NOMO-1 treated with dmso at 0.1 percent for 144 hours (cell line): ENCODE results near the gene SLCO6A1.

Experiments
- DNase-seq: peaks from one replicate; lab custom pipeline; 2025; ENCODE audit not compliant: unreplicated experiment; lab: John Stamatoyannopoulos, UW

SLCO6A1 gene

DNA sequence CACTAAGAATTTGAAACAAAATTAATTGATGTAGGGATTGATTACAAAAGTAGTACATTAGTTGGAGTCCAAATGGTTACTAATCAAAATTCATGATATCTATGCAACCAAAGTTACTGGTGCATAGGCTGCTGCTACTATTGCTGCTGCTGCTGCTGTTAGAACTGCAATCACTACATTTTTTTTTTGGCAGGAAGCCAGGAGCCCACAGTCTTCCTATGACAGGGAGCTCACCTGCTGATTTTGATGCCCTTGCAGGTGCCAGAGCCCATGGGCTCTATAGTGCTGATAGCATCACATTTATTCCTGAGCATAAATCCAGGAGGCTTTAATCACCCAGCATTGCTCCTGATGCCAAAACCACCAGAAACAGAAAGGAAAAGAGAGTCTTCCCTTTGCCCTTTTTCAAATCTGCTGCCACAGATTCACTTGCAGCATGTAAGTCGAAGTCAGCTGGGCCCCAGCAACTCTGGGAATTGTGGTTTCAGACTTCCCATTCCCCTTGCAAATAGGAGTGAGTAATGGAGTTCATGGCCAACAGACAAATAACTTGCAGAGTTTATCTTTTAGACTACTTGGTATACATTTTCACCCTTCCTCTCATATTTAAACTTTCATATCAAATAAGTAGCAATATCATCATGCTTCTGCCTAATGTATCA is 17.6 kb downstream of the SLCO6A1 start:
- no peak for DNase-seq

- no peak for DNase-seq
Observed at GRCh38 chr5:102453716-102454115, 45.1 kb downstream of the SLCO6A1 start.

- no peak for DNase-seq
Observed at GRCh38 chr5:102451082-102451481, 47.7 kb downstream of the SLCO6A1 start.

DNA sequence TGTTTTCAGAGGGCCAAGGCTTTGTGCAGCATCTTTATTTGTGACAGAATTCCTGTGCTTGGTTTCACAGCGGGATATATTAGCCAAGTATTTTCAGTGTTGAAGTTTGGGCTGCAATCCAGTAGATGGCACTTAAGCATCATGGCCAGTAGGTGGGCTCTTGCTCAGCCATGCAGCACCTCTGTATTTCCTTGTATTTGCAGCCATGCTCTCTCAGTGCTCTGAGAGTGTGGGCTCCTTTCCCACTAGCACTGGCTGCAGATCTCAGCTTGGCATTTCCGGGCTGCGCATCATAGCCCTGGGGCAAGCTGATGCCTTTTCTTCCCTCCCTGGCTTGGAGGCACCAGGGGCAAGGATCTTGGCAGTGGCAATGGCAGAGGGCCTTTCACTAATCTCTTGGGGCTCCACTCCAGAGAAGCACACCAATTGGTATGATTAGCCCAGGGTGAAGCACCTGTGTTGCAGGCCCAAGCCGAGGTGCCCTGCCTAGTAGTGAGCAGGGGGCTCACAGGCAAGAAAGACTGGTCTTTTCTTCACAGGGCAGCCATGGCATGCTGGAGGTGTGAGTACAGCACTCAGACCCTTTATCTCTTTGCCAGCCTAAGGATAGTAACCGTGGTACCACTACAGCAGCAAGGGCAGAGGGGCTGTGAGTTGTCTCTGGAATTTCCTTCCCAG is 48.3 kb downstream of the SLCO6A1 start:
- peak; percentile 19 for DNase-seq

DNA sequence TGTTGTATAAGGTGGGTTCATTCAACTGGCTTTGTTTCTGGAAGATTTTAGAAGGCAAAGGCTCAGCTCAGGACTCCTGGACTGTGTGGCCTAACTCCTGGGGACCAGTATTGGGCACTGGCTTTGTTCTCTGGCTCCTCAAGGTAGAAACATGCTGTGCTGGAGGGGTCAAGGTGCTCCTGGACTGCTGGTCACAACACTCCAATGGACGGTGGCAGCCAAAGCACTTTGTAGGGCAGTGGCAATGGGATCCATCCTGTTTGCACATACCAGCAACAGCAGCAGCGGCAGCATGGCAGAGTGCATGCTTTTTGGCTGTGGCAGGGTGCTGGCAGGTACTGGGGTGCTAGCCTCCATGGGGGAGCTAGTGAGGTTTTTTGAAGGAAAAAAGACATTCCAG is 65.3 kb downstream of the SLCO6A1 start:
- no peak for DNase-seq

DNA sequence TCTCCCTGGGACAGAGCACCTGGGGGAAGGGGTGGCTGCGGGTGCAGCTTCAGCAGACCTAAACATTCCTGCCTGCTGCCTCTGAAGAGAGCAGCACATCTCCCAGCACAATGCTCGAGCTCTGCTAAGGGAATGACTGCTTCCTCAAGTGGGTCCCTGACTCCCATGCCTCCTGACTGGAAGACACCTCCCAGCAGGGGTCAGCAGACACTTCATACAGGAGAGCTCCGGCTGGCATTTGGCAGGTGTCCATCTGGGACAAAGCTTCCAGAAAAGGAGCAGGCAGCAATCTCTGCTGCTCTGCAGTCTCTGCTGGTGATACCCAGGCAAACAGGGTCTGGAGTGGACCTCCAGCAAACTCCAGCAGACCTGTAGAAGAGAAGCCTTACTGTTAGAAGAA is 77.2 kb downstream of the SLCO6A1 start:
- no peak for DNase-seq

DNA sequence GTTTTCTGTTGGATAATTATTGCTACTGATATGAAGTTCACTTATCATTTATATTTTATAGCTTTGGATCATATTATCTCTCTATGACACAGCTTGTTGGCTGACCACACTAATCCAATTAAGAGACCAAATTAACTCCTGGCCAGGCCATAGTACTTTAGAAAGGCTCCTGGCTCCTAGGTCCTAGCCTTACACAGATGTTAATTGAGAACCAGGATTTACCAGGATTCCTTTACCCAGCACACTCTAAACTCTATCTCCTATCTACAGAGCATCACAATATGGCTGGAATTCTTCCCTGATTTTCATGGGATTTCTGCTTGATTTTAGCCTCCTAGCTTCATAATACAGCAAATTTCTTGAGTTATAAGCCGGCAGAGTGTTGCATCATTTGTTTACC is 80.3 kb downstream of the SLCO6A1 start:
- no peak for DNase-seq

- no peak for DNase-seq
Observed at GRCh38 chr5:102414448-102414847, 84.4 kb downstream of the SLCO6A1 start.

DNA sequence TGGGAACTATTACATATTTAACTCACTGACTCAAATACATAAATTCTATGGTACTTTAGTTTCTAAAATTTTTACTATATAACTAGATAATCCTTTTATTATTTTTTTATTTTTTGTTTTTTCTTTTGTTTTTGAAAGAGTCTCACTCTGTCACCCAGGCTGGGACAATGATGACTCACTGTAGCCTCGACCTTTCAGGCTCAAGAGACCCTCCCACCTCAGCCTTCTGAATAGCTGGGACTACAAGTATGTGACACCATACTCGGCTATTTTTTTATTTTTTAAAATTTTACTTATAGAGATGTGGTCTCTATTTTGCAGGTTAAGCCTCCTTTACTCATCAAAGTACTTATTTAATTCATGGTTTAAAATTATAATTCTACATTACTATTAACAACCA is 110.6 kb downstream of the SLCO6A1 start:
- no peak for DNase-seq

GRCh38 chr5:102385365-102385764 is 113.4 kb downstream of the SLCO6A1 start:
- DNase-seq = no peak

DNA sequence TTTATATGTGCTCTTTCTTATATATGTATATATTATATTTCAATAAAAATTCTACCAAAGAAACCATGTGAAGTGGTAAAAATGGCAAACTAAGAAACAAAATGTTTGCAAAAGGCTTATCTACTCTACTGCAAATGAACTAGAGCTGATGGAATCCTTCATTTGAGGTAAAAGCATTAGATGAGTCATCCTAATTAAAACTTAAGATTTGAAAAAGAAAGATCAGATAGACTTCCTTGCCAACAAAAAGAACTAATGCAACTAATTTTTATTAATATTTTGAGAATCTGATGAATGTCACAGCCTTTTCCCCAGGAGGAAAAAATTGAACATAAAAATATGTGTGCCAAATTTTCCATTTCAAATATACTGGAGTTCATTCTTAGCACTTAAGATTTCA is 118.6 kb downstream of the SLCO6A1 start:
- DNase-seq = no peak

- no peak for DNase-seq
Observed at GRCh38 chr5:102375876-102376275, 122.9 kb downstream of the SLCO6A1 start.

DNA sequence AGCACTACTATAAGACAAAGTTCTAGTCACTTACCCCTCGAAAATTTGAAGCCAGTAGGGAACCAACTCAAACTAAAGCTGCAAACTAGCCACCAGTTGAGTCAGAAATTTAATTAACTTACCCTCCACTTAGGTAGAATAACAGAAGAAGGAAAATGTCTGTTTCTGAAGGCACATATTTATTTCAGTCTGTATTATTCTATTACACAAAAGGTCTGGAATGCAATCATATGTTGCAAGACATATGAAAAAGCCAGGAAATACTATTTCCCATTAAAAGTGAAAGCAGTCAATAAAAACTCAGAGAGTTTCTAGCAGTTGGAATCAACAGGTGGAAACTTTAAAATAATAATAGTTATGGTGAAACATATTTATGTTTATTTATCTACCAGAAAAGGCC is 123.5 kb downstream of the SLCO6A1 start:
- no peak for DNase-seq

DNA sequence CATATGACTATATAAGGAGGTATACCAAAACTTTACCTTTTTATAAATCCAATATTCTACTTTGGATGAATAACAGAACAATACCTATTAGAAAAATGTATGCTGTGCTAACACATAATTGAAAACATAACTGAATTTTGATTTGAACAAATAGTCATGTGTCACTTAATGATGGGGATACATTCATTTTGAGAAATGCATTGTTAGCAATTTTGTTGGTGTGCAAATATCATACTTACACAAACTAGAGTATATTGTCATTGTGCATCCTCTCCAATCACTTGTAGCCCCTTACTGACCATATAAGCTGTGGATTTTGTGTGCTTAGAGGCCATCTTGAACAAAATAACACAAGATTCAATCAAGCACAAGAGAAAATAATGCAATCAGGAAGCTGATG is 130.4 kb downstream of the SLCO6A1 start:
- DNase-seq = no peak

DNA sequence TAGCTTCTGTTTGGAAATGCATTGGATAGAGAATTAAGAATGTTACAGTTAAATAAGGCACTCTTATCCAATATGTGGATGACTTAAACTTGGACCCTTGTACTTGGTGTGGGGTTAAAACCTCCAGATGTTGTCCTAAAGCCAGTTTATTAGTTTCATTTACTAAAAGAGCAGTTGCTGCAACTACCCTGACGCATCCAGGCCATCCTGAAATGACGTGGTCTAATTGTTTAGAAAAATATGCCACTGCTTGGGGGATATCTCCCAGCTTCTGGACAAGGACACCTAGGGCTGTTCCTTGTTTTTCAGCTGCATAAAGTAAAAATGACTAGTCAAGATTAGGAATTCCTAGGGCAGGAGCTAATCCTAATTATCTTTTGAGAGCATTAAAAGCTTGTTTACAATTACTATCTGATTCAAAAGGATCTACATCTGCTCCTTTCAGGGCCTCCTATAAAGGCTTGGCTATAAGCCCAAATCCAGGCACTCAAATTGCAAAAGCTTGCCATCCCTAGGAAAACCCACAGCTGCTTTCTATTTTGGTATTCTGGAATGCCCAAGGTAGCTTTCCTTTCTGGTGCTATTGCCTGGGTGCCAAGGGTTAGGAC is 157.0 kb downstream of the SLCO6A1 start:
- DNase-seq = no peak

GRCh38 chr5:102324714-102325113 is 174.1 kb downstream of the SLCO6A1 start:
- DNase-seq = no peak
